H1 (cell line): ENCODE results near the gene DMRTA1. TPM values are rescaled to one million over a fixed set of nuclear protein-coding genes. Genes with fewer than 3 reads are reported as not detected.
A peak's percentile ranks its signal among the peaks of the same experiment; 100 is the strongest.

Experiments used
- BCL11A ChIP-seq, 2 experiments: IDR thresholded peaks; one replicate each; pipeline ENCODE4 v1.6.1; 2011; ENCODE audit warnings: low read depth in 2 of 2, low read length in 2 of 2, mild to moderate bottlenecking in 2 of 2
- CBX5 ChIP-seq: fragments of 300-800, 300-1000 bp; sonication (generic); IDR thresholded peaks from 2 replicates; pipeline ENCODE4 v1.7.1; 2016; ENCODE audit warnings: antibody characterized with exemption, low read length, low read depth
- CREB1 ChIP-seq: IDR thresholded peaks from 2 replicates; pipeline ENCODE4 v1.6.1; 2012; ENCODE audit warnings: inconsistent platforms
- CTCF ChIP-seq, 3 experiments: IDR thresholded peaks; 1 replicate in 2 of 3; 2 replicates in 1 of 3; pipeline versions ENCODE4 v1.5.1 to v1.6.1; 2011; ENCODE audit warnings: low read length in 3 of 3, mild to moderate bottlenecking in 3 of 3, inconsistent platforms in 2 of 3, low read depth in 1 of 3, moderate library complexity in 1 of 3; ENCODE audit not compliant: insufficient read depth in 1 of 3; ENCODE audit errors: control extremely low read depth in 1 of 3
- E2F6 ChIP-seq: IDR thresholded peaks from 2 replicates; pipeline ENCODE4 v1.6.1; 2012; ENCODE audit warnings: inconsistent platforms
- EGR1 ChIP-seq: IDR thresholded peaks from 2 replicates; pipeline ENCODE4 v1.6.1; 2011; ENCODE audit warnings: low read depth, low read length, borderline replicate concordance
- FOSL1 ChIP-seq: IDR thresholded peaks from 2 replicates; pipeline ENCODE4 v1.6.1; 2011; ENCODE audit warnings: mild to moderate bottlenecking, low read depth, low read length, moderate library complexity; ENCODE audit not compliant: insufficient read depth
- GABPA ChIP-seq: IDR thresholded peaks from 2 replicates; pipeline ENCODE4 v1.6.1; 2011; ENCODE audit warnings: mild to moderate bottlenecking, low read length, moderate library complexity, borderline replicate concordance; ENCODE audit not compliant: insufficient read depth
- GTF2F1 ChIP-seq: IDR thresholded peaks from 2 replicates; pipeline ENCODE4 v1.6.1; 2012; ENCODE audit warnings: low read depth, low read length, improper control_type of control experiment, borderline replicate concordance
- JUN ChIP-seq: IDR thresholded peaks from 2 replicates; pipeline ENCODE4 v1.6.1; 2011; ENCODE audit warnings: low read depth, mild to moderate bottlenecking, improper control_type of control experiment, low read length
- KDM4A ChIP-seq: IDR thresholded peaks from one replicate; pipeline ENCODE4 v1.7.1; 2012; ENCODE audit warnings: low read depth, mild to moderate bottlenecking, moderate library complexity, low read length, inconsistent platforms; ENCODE audit not compliant: severe bottlenecking
- POLR2A ChIP-seq, 2 experiments: IDR thresholded peaks; 1 replicate in 1 of 2; 2 replicates in 1 of 2; pipeline ENCODE4 v1.6.1; 2011; ENCODE audit warnings: low read depth in 2 of 2, low read length in 2 of 2, mild to moderate bottlenecking in 2 of 2; ENCODE audit errors: control extremely low read depth in 1 of 2
- RAD21 ChIP-seq, 2 experiments: IDR thresholded peaks in 1 of 2; conservative IDR thresholded peaks in 1 of 2; 2 replicates each; pipeline ENCODE4 v1.6.1; 2011; ENCODE audit warnings: low read depth in 2 of 2, low read length in 2 of 2, improper control_type of control experiment in 1 of 2, inconsistent platforms in 1 of 2, mild to moderate bottlenecking in 1 of 2, moderate library complexity in 1 of 2
- RBBP5 ChIP-seq: IDR thresholded peaks from 2 replicates; pipeline ENCODE4 v1.7.1; 2012; ENCODE audit warnings: low read depth, mild to moderate bottlenecking, inconsistent platforms, low read length, moderate library complexity, borderline replicate concordance
- SIX5 ChIP-seq: IDR thresholded peaks from 2 replicates; pipeline ENCODE4 v1.6.1; 2011; ENCODE audit warnings: mild to moderate bottlenecking, low read depth, low read length
- SP2 ChIP-seq: IDR thresholded peaks from 2 replicates; pipeline ENCODE4 v1.6.1; 2012; ENCODE audit warnings: mild to moderate bottlenecking, low read length, inconsistent platforms
- TBP ChIP-seq: IDR thresholded peaks from 2 replicates; pipeline ENCODE4 v1.6.1; 2011; ENCODE audit warnings: low read depth, low read length, improper control_type of control experiment
- YY1 ChIP-seq: IDR thresholded peaks from 2 replicates; pipeline ENCODE4 v1.6.1; 2011; ENCODE audit warnings: low read depth, mild to moderate bottlenecking, low read length
- polyA plus RNA-seq, 7 experiments: library from polyadenylated mRNA; depleted of rRNA in 3 of 7; stranded (reverse) in 5 of 7; unstranded in 2 of 7; fragments of >200 nt in 5 of 7; fragments of 200-250 nt in 2 of 7; gene quantifications; 1 replicate in 5 of 7; 2 replicates in 1 of 7; 4 replicates in 1 of 7; pipeline versions ENCODE4 v1.2.1 to v1.2.3, GENCODE V29; 2011 to 2013; ENCODE audit warnings: missing spikeins in 2 of 7, mixed read lengths in 2 of 7
- total RNA-seq: library from RNA; stranded (reverse); fragmentation: NEBNext Ultra II Directional; extraction: Animal tissue kit (Norgen Biotek cat#: 25700); gene quantifications from 2 replicates; pipeline ENCODE4 v1.2.1, GENCODE V29; 2021

DMRTA1 gene
- total and polyA plus RNA-seq, 2 of the 8 experiments (the other 6 are each of a cell fraction or from before 2014, with no cell fraction given) = 1.5 to 3.3 TPM

- TF ChIP-seq GABPA (no peak), JUN (no peak), YY1 (peak; percentile 77), SIX5 (no peak), BCL11A (IDR thresholded peaks at IDR 0.05; ENCODE audit: low read depth in 2 of 2, low read length in 2 of 2) (no peak), SP2 (no peak), POLR2A (IDR thresholded peaks at IDR 0.05; ENCODE audit: control extremely low read depth in 1 of 2, low read depth in 2 of 2, low read length in 2 of 2) (peak in 1 of 2 experiments; percentile 51; a peak in 1 of 3 replicates), TBP (peak; percentile 35; the same call in 1 of the 2 replicates), CBX5 (no peak), GTF2F1 (no peak), E2F6 (peak; percentile 65; the same call in 1 of the 2 replicates), CREB1 (peak; percentile 84), CTCF (IDR thresholded peaks at IDR 0.05; ENCODE audit: control extremely low read depth in 1 of 3, insufficient read depth in 1 of 3, low read depth in 1 of 3, low read length in 3 of 3) (peak in 1 of 3 experiments; percentile 36; a peak in 1 of 4 replicates), RBBP5 (peak; percentile 69; the same call in 1 of the 2 replicates), KDM4A (peak; percentile 92), EGR1 (0 out of 2 replicates have a peak, but pooled peaks have one; percentile 41), FOSL1 (no peak), RAD21 (IDR thresholded peaks at IDR 0.05 in 1 of 2, conservative IDR thresholded peaks at IDR 0.05 in 1 of 2; ENCODE audit: low read depth in 2 of 2, low read length in 2 of 2) (peak in 1 of 2 experiments; percentile 19; a peak in 2 of 4 replicates)
- TF ChIP-seq, all 59 proteins: peak for 16
These were observed 460 bp downstream of the DMRTA1 start (continued) for GRCh38 chr9:22446950-22447617.
